ENCODE results near the gene SLC25A33. TPM values are rescaled to one million over a fixed set of nuclear protein-coding genes. Genes with fewer than 3 reads are reported as not detected.
A peak's percentile ranks its signal among the peaks of the same experiment; 100 is the strongest.
"Not testable (repeated sequence)": the region's sequence is repeated elsewhere in the genome, so short reads cannot be mapped to it uniquely, and the experiment has no call there.

The SLC25A33 gene
- total RNA-seq, 1 experiment from 2014 or later, result 11.8 TPM

GRCh38 chr1:9624081-9624480 lies 84.8 kb downstream of the SLC25A33 start:
- TF ChIP-seq CTCF (conservative IDR thresholded peaks at IDR 0.05; ENCODE audit: low read depth, low read length), result no peak
- no peak for TF ChIP-seq EZH2 (IDR thresholded peaks at IDR 0.05; ENCODE audit: low read length, unreplicated experiment)
- TF ChIP-seq EZH2phosphoT487 (IDR thresholded peaks at IDR 0.05; ENCODE audit: borderline replicate concordance, low read length), result no peak
- Histone ChIP-seq H3K79me2 (ENCODE audit: low read length) (no peaks in the 10 kb centered on the region), H3K4me2 (ENCODE audit: low read length) (no peak overlapping the region), H3F3A (ENCODE audit: low read length, unreplicated experiment) (no peaks in the 10 kb centered on the region), H4K20me1 (ENCODE audit: low read length) (no peaks in the 10 kb centered on the region), H3K27ac (ENCODE audit: low read length) (no peak overlapping the region), H3K4me3 (ENCODE audit: low read length) (no peak overlapping the region), H3K4me1 (ENCODE audit: insufficient read depth, low read length) (no peaks in the 10 kb centered on the region; the same call in 1 of the 2 replicates), H3K36me3 (ENCODE audit: low read depth, low read length) (no peaks in the 10 kb centered on the region), H3K27me3 (ENCODE audit: low read length) (no peaks in the 10 kb centered on the region), H2AFZ (ENCODE audit: low read length) (no peak overlapping the region), H3K9me3 (ENCODE audit: low read length) (no peaks in the 10 kb centered on the region), H3K9me2 (replicated peaks; ENCODE audit: low read length) (no peaks in the 10 kb centered on the region), H3K9ac (ENCODE audit: low read length) (no peak overlapping the region)
- BruUV-seq (replicated peaks), result no TSS peak
- ATAC-seq (no peak), DNase-seq (no peak)
- ChIA-PET CTCF (no interaction called here), POLR2A (ENCODE audit: unreplicated experiment) (no interaction called here)
- intact Hi-C loops (cut with micrococcal nuclease), result no loop called here

- H3K27me3 ChIP-seq (ENCODE audit: low read length); H3K79me2 ChIP-seq (ENCODE audit: low read length); H3K9me3 ChIP-seq (ENCODE audit: low read length); DNase-seq; H3F3A ChIP-seq (ENCODE audit: low read length, unreplicated experiment); H3K9ac ChIP-seq (ENCODE audit: low read length); H2AFZ ChIP-seq (ENCODE audit: low read length); H3K4me1 ChIP-seq (ENCODE audit: insufficient read depth, low read length); ATAC-seq; H3K36me3 ChIP-seq (ENCODE audit: low read depth, low read length); H4K20me1 ChIP-seq (ENCODE audit: low read length); H3K4me2 ChIP-seq (ENCODE audit: low read length); H3K27ac ChIP-seq (ENCODE audit: low read length); H3K9me2 ChIP-seq (replicated peaks; ENCODE audit: low read length); POLR2A ChIA-PET (ENCODE audit: unreplicated experiment); BruUV-seq (replicated peaks); H3K4me3 ChIP-seq (ENCODE audit: low read length); CTCF ChIA-PET: not testable (repeated sequence)
- intact Hi-C loops (cut with micrococcal nuclease), result loop anchor here (5.0 kb wide), 1 partner anchor 62 kb away; no protein-coding TSS in a partner anchor
Observed at GRCh38 chr1:9625030-9625429, 85.8 kb downstream of the SLC25A33 start.

- Histone ChIP-seq H3F3A (ENCODE audit: low read length, unreplicated experiment) (no peaks in the 10 kb centered on the region), H3K27ac (ENCODE audit: low read length) (no peak overlapping the region), H3K9me3 (ENCODE audit: low read length) (no peaks in the 10 kb centered on the region), H3K36me3 (ENCODE audit: low read depth, low read length) (no peaks in the 10 kb centered on the region), H3K4me3 (ENCODE audit: low read length) (peak overlapping the region; percentile 69), H4K20me1 (ENCODE audit: low read length) (no peaks in the 10 kb centered on the region), H3K4me1 (ENCODE audit: insufficient read depth, low read length) (no peaks in the 10 kb centered on the region; the same call in 1 of the 2 replicates), H3K9me2 (replicated peaks; ENCODE audit: low read length) (no peaks in the 10 kb centered on the region), H3K27me3 (ENCODE audit: low read length) (no peaks in the 10 kb centered on the region), H3K9ac (ENCODE audit: low read length) (no peak overlapping the region), H3K4me2 (ENCODE audit: low read length) (peak overlapping the region; percentile 84), H2AFZ (ENCODE audit: low read length) (peak overlapping the region; percentile 92), H3K79me2 (ENCODE audit: low read length) (no peaks in the 10 kb centered on the region)
- DNase-seq (no peak), ATAC-seq (no peak)
- no peak for TF ChIP-seq EZH2phosphoT487 (IDR thresholded peaks at IDR 0.05; ENCODE audit: borderline replicate concordance, low read length)
- TF ChIP-seq CTCF (conservative IDR thresholded peaks at IDR 0.05; ENCODE audit: low read depth, low read length), result no peak
- TF ChIP-seq EZH2 (IDR thresholded peaks at IDR 0.05; ENCODE audit: low read length, unreplicated experiment), result no peak
- CTCF ChIA-PET, result interaction anchor here (1.0 to 1.5 kb wide), 2 partner anchors 45 to 94 kb away, joined by 4 to 6 read pairs; no protein-coding TSS in a partner anchor
- intact Hi-C loops (cut with micrococcal nuclease), result loop anchor here (2.0 to 5.0 kb wide), 3 partner anchors 61 to 241 kb away; no protein-coding TSS in a partner anchor
- no TSS peak for BruUV-seq (replicated peaks)
- POLR2A ChIA-PET (ENCODE audit: unreplicated experiment), result no interaction called here
Observed at GRCh38 chr1:9626201-9626608, 86.9 kb downstream of the SLC25A33 start.

All from PC-3 (cell line).